ENCODE data around the gene USP40. TPM values are rescaled to one million over a fixed set of nuclear protein-coding genes. Genes with fewer than 3 reads are reported as not detected.

The USP40 gene
- total RNA-seq, 4 donors from 2014 or later, result 12.3 to 23.3 (median 20.1) TPM

- WGBS, result 83% methylated on average over 6 of the region's 6 CpGs
- Histone ChIP-seq H3K27ac (replicated peaks in 1 of 4) (no peak overlapping the region), H3K9me3 (no peaks in the 10 kb centered on the region), H3K36me3 (peaks cover 15 to 58% (median 25%) of the 10 kb centered on the region in 4 donors), H3K4me1 (no peaks in the 10 kb centered on the region), H3K4me3 (no peak overlapping the region), H3K27me3 (no peaks in the 10 kb centered on the region)
- DNase-seq (ENCODE audit: extremely low spot score), result no peak
- intact Hi-C loops (cut with DNase I), result no loop called here
- no peak for TF ChIP-seq EP300 (IDR thresholded peaks at IDR 0.05)
- no peak for TF ChIP-seq POLR2A (IDR thresholded peaks at IDR 0.05; ENCODE audit: low read depth)
- no peak for TF ChIP-seq CTCF (IDR thresholded peaks at IDR 0.05)
- TF ChIP-seq POLR2AphosphoS5 (IDR thresholded peaks at IDR 0.05), result no peak
Observed at GRCh38 chr2:233531955-233532354, 34.6 kb downstream of the USP40 start.

DNA sequence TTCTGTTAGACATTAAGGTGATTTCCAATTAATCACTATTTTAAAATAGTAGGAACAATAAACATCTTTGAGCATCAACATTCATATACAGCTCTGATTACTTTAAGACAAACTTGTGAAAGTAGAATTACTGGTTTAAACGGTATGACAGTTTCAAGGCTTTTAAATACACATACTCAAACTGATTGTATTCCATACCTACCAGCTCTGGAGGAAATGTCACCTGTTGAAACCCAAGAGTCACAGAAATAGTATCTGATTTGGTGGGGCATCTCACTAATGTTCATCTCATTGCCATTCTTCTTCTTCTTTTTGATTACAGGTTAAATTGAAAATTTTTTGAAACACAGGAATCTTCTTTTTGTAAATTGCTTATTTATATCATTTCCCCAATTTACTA, 36.2 kb downstream of the USP40 start:
- DNase-seq (ENCODE audit: extremely low spot score), result no peak
- 76% methylated on average over 1 of the region's 1 CpG for WGBS
- intact Hi-C loops (cut with DNase I), result no loop called here
- Histone ChIP-seq H3K27ac (replicated peaks in 1 of 4) (no peak overlapping the region), H3K27me3 (no peaks in the 10 kb centered on the region), H3K4me3 (no peak overlapping the region), H3K36me3 (peaks cover 15 to 65% (median 27%) of the 10 kb centered on the region in 4 donors), H3K4me1 (no peaks in the 10 kb centered on the region), H3K9me3 (no peaks in the 10 kb centered on the region)
- TF ChIP-seq POLR2AphosphoS5 (IDR thresholded peaks at IDR 0.05) (no peak), POLR2A (IDR thresholded peaks at IDR 0.05; ENCODE audit: low read depth) (no peak), EP300 (IDR thresholded peaks at IDR 0.05) (no peak), CTCF (IDR thresholded peaks at IDR 0.05) (no peak)

GRCh38 chr2:233528182-233528581, 38.4 kb downstream of the USP40 start:
- WGBS, result 94% methylated on average over 9 of the region's 10 CpGs
- H3K4me1 ChIP-seq, result no peaks in the 10 kb centered on the region
- no peaks in the 10 kb centered on the region for H3K27me3 ChIP-seq
- TF ChIP-seq EP300 (IDR thresholded peaks at IDR 0.05) (no peak), CTCF (IDR thresholded peaks at IDR 0.05) (no peak), POLR2A (IDR thresholded peaks at IDR 0.05; ENCODE audit: low read depth) (no peak), POLR2AphosphoS5 (IDR thresholded peaks at IDR 0.05) (no peak)
- H3K9me3 ChIP-seq, result no peaks in the 10 kb centered on the region
- intact Hi-C loops (cut with DNase I), result no loop called here
- no peak overlapping the region for H3K4me3 ChIP-seq
- peaks cover 10 to 74% (median 30%) of the 10 kb centered on the region in 4 donors for H3K36me3 ChIP-seq
- H3K27ac ChIP-seq (replicated peaks in 1 of 4), result no peak overlapping the region
- DNase-seq (ENCODE audit: extremely low spot score), result no peak

- TF ChIP-seq POLR2A (IDR thresholded peaks at IDR 0.05; ENCODE audit: low read depth) (no peak), CTCF (IDR thresholded peaks at IDR 0.05) (no peak), POLR2AphosphoS5 (IDR thresholded peaks at IDR 0.05) (no peak), EP300 (IDR thresholded peaks at IDR 0.05) (no peak)
- H3K27ac ChIP-seq (replicated peaks in 1 of 4), result no peak overlapping the region
- DNase-seq (ENCODE audit: extremely low spot score), result no peak
- no peaks in the 10 kb centered on the region for H3K27me3 ChIP-seq
- H3K36me3 ChIP-seq, result peaks cover 12 to 80% (median 40%) of the 10 kb centered on the region in 4 donors
- H3K9me3 ChIP-seq, result no peaks in the 10 kb centered on the region
- intact Hi-C loops (cut with DNase I), result no loop called here
- no peak overlapping the region for H3K4me3 ChIP-seq
- H3K4me1 ChIP-seq, result no peaks in the 10 kb centered on the region
Observed at GRCh38 chr2:233525791-233526190, 40.8 kb downstream of the USP40 start.

Data from esophagus muscularis mucosa (tissue), 4 donors.